Stomach (tissue), 9 donors: ENCODE measurements around the gene ETF1. TPM values are rescaled to one million over a fixed set of nuclear protein-coding genes. Genes with fewer than 3 reads are reported as not detected.
A peak's percentile ranks its signal among the peaks of the same experiment; 100 is the strongest.

Experiments used
- DNase-seq, 2 donors: peaks; one replicate each; pipeline versions ENCODE4 v3.0.0 to v3.0.0-alpha.2; 2013 to 2019
- H3K27ac ChIP-seq, 5 donors: fragments of 200-600 bp in 4 of 5; sonication (generic) in 4 of 5; one replicate each; pipeline ENCODE4 v1.5.1; 2013 to 2019; ENCODE audit warnings: mild to moderate bottlenecking in 1 of 5, moderate library complexity in 1 of 5
- H3K27me3 ChIP-seq, 3 donors: fragments of 200-600 bp; sonication (generic); one replicate each; pipeline ENCODE4 v1.5.1; 2017 to 2019; ENCODE audit warnings: mixed run types in 1 of 3
- H3K36me3 ChIP-seq, 4 donors: fragments of 200-600 bp; sonication (generic); 1 replicate in 3 of 4; 2 replicates in 1 of 4; pipeline ENCODE4 v1.5.1; 2016 to 2019
- H3K4me1 ChIP-seq, 4 donors: fragments of 200-600 bp; sonication (generic); one replicate each; pipeline ENCODE4 v1.5.1; 2016 to 2019
- H3K4me3 ChIP-seq, 4 donors: fragments of 200-600 bp; sonication (generic) in 3 of 4; one replicate each; pipeline ENCODE4 v1.5.1; 2016 to 2019; ENCODE audit warnings: mild to moderate bottlenecking in 1 of 4
- H3K9me3 ChIP-seq, 4 donors: fragments of 200-600 bp; sonication (generic); one replicate each; pipeline ENCODE4 v1.5.1; 2016 to 2019
- CTCF ChIP-seq, 7 experiments: fragments of 450-650 bp in 4 of 7; fragments of 200-600 bp in 3 of 7; sonication (generic) in 3 of 7; IDR thresholded peaks; one replicate each; pipeline ENCODE4 v1.5.1; 2016 to 2019; ENCODE audit warnings: antibody characterized with exemption in 7 of 7, control low read depth in 2 of 7, mild to moderate bottlenecking in 1 of 7
- EP300 ChIP-seq: sonication (generic); formaldehyde crosslinking; IDR thresholded peaks from one replicate; pipeline ENCODE4 v1.6.1; 2017; ENCODE audit warnings: antibody characterized with exemption
- POLR2A ChIP-seq, 4 donors: fragments of 450-650 bp; IDR thresholded peaks; one replicate each; pipeline ENCODE4 v1.6.1; 2016; ENCODE audit warnings: antibody characterized with exemption in 4 of 4, control low read depth in 2 of 4, mild to moderate bottlenecking in 1 of 4, moderate library complexity in 1 of 4
- POLR2AphosphoS5 ChIP-seq, 3 donors: sonication (generic); formaldehyde crosslinking; IDR thresholded peaks; one replicate each; pipeline ENCODE4 v1.6.1; 2016; ENCODE audit warnings: antibody characterized with exemption in 3 of 3
- WGBS, 5 donors: extraction: QIAGEN DNeasy Blood & Tissue Kit in 3 of 5; methylation state at CpG; one replicate each; pipeline versions ENCODE4 v1.1.5 to v1.1.7; 2013 to 2018; 5-methylcytosine and 5-hydroxymethylcytosine counted together
- intact Hi-C: fragments of 100-400 bp; cut with DNase I; formaldehyde crosslinking; loops from one replicate; pipeline ENCODE4 v1.15.1; 2023; ENCODE audit warnings: low total_unique reads
- polyA plus RNA-seq, 3 donors: library from polyadenylated mRNA; stranded (reverse); fragments of 200-250 nt; gene quantifications; one replicate each; pipeline ENCODE4 v1.2.3, GENCODE V29; 2013
- total RNA-seq, 5 donors: library from RNA; depleted of rRNA; stranded (reverse); fragments of >200 nt; gene quantifications; one replicate each; pipeline versions ENCODE4 v1.1.0 to v1.2.3, GENCODE V29; 2014 to 2016
- donor health status: healthy with polysubstance abuse.
- donor health status: Bipolar disorder and iron deficiency.
- donor health status: healthy.

Gene ETF1
- total and polyA plus RNA-seq, 8 donors, result 9.0 to 119 (median 51.0) TPM

GRCh38 chr5:138533973-138534941 lies 8.8 kb downstream of the ETF1 start:
- Histone ChIP-seq H3K36me3 (peaks cover 0 to 12% (median 4%) of the 10 kb centered on the region in 4 donors), H3K27ac (peak overlapping the region in 2 of 5 donors; percentile 4 to 27), H3K4me3 (no peak overlapping the region), H3K9me3 (no peaks in the 10 kb centered on the region), H3K27me3 (no peaks in the 10 kb centered on the region), H3K4me1 (peaks cover 8 to 91% (median 45%) of the 10 kb centered on the region in 4 donors)
- DNase-seq, result no peak
- intact Hi-C loops, result no loop called here
- TF ChIP-seq POLR2A (IDR thresholded peaks at IDR 0.05) (no peak), POLR2AphosphoS5 (IDR thresholded peaks at IDR 0.05) (no peak), EP300 (no peak), CTCF (IDR thresholded peaks at IDR 0.05) (no peak)
- WGBS, 5 donors, result 62 to 78% (median 69%) methylated on average over 5 of the region's 5 CpGs

GRCh38 chr5:138529812-138530211 lies 13.2 kb downstream of the ETF1 start:
- no peaks in the 10 kb centered on the region for H3K27me3 ChIP-seq
- H3K9me3 ChIP-seq, result no peaks in the 10 kb centered on the region
- intact Hi-C loops, result no loop called here
- H3K36me3 ChIP-seq, result peaks cover 0 to 30% (median 7%) of the 10 kb centered on the region in 4 donors
- TF ChIP-seq POLR2AphosphoS5 (IDR thresholded peaks at IDR 0.05) (no peak), CTCF (IDR thresholded peaks at IDR 0.05) (no peak), EP300 (no peak), POLR2A (IDR thresholded peaks at IDR 0.05) (no peak)
- no peak overlapping the region for H3K27ac ChIP-seq
- H3K4me3 ChIP-seq, result no peak overlapping the region
- 91 to 95% (median 93%) methylated on average over 8 of the region's 8 CpGs for WGBS, 5 donors
- peaks cover 23 to 82% (median 51%) of the 10 kb centered on the region in 4 donors for H3K4me1 ChIP-seq
- no peak for DNase-seq

- Histone ChIP-seq H3K27me3 (no peaks in the 10 kb centered on the region), H3K9me3 (no peaks in the 10 kb centered on the region), H3K4me1 (peaks cover 23 to 73% (median 46%) of the 10 kb centered on the region in 4 donors), H3K27ac (peak overlapping the region in 3 of 5 donors; percentile 14 to 23 (median 20)), H3K4me3 (no peak overlapping the region), H3K36me3 (peaks cover 0 to 33% (median 7%) of the 10 kb centered on the region in 4 donors)
- no peak for DNase-seq
- intact Hi-C loops, result no loop called here
- no peak for TF ChIP-seq CTCF (IDR thresholded peaks at IDR 0.05)
- no peak for TF ChIP-seq POLR2A (IDR thresholded peaks at IDR 0.05)
- TF ChIP-seq POLR2AphosphoS5 (IDR thresholded peaks at IDR 0.05), result no peak
- no peak for TF ChIP-seq EP300
- 50 to 62% (median 56%) methylated on average over 7 of the region's 7 CpGs for WGBS, 5 donors
Observed at GRCh38 chr5:138528744-138529469, 14.1 kb downstream of the ETF1 start.

- no peaks in the 10 kb centered on the region for H3K27me3 ChIP-seq
- no peak for TF ChIP-seq POLR2A (IDR thresholded peaks at IDR 0.05)
- TF ChIP-seq EP300, result no peak
- peak in 1 of 3 donors; percentile 43 for TF ChIP-seq POLR2AphosphoS5 (IDR thresholded peaks at IDR 0.05)
- TF ChIP-seq CTCF (IDR thresholded peaks at IDR 0.05), result no peak
- H3K27ac ChIP-seq, result no peak overlapping the region
- H3K36me3 ChIP-seq, result peaks cover 0 to 38% (median 7%) of the 10 kb centered on the region in 4 donors
- peaks cover 23 to 71% (median 46%) of the 10 kb centered on the region in 4 donors for H3K4me1 ChIP-seq
- peak in 1 of 2 donors; percentile 55 for DNase-seq
- intact Hi-C loops, result no loop called here
- no peaks in the 10 kb centered on the region for H3K9me3 ChIP-seq
- no peak overlapping the region for H3K4me3 ChIP-seq
- 32 to 50% (median 33%) methylated on average over 1 of the region's 1 CpG for WGBS, 5 donors
Observed at GRCh38 chr5:138528208-138528607, 14.8 kb downstream of the ETF1 start.
